Immature natural killer cell (primary cell): ENCODE results near the gene COX5B. TPM values are rescaled to one million over a fixed set of nuclear protein-coding genes. Genes with fewer than 3 reads are reported as not detected.
A peak's percentile ranks its signal among the peaks of the same experiment; 100 is the strongest.
"Not testable (repeated sequence)": the region's sequence is repeated elsewhere in the genome, so short reads cannot be mapped to it uniquely, and the experiment has no call there.

Experiments used
- DNase-seq, 3 donors: peaks; one replicate each; pipeline ENCODE4 v3.0.0; 2022; ENCODE audit warnings: mixed read lengths in 1 of 3
- H3K27ac Mint-ChIP-seq, 6 donors: one replicate each; pipeline ENCODE4 v1.8.0; 2020; ENCODE audit warnings: mixed read lengths in 6 of 6, mild to moderate bottlenecking in 5 of 6, inconsistent platforms in 4 of 6, moderate library complexity in 3 of 6
- H3K27me3 Mint-ChIP-seq, 3 donors: one replicate each; pipeline ENCODE4 v1.8.0; 2020 to 2021; ENCODE audit warnings: low read depth in 3 of 3, mild to moderate bottlenecking in 3 of 3, mixed read lengths in 3 of 3, moderate library complexity in 3 of 3, inconsistent platforms in 1 of 3
- H3K36me3 Mint-ChIP-seq, 3 donors: one replicate each; pipeline ENCODE4 v1.8.0; 2020; ENCODE audit warnings: mixed read lengths in 3 of 3, inconsistent platforms in 2 of 3, mild to moderate bottlenecking in 2 of 3
- H3K4me1 Mint-ChIP-seq, 2 donors: one replicate each; pipeline ENCODE4 v1.8.0; 2020; ENCODE audit warnings: inconsistent platforms in 2 of 2, mild to moderate bottlenecking in 2 of 2, mixed read lengths in 2 of 2, moderate library complexity in 1 of 2
- H3K4me3 Mint-ChIP-seq, 5 donors: one replicate each; pipeline ENCODE4 v1.8.0; 2020; ENCODE audit warnings: mild to moderate bottlenecking in 5 of 5, mixed read lengths in 5 of 5, inconsistent platforms in 3 of 5, moderate library complexity in 3 of 5
- H3K9me3 Mint-ChIP-seq, 6 donors: one replicate each; pipeline ENCODE4 v1.8.0; 2020; ENCODE audit warnings: mild to moderate bottlenecking in 6 of 6, mixed read lengths in 6 of 6, inconsistent platforms in 4 of 6, moderate library complexity in 3 of 6
- polyA plus RNA-seq, 3 donors: library from polyadenylated mRNA; unstranded; fragments of 300-500 nt; fragmentation: Illumina TruSeq; gene quantifications; one replicate each; pipeline ENCODE4 v1.2.3, GENCODE V29; 2021

Gene COX5B
- polyA plus RNA-seq, 3 donors from 2014 or later = 326 to 501 (median 349) TPM

DNA sequence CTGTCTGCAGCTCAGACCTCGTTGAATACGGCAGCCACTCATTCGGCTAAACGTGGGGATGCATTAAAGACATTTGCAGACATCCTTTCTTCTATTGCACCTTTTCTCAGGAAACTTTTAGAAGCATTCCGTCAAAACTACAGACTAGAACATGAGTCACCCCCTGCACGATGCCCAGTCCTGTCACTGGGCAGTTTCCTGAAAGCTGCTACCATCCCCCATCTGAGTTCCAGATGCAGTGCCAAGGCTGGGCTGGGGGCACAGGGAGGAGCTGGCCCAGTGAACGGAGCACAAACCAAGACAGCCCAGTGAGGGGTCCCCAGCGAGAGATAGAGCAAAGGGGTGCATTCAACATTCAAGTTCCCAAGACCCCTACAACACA lies 19.8 kb upstream of the COX5B start:
- not testable (repeated sequence) for H3K4me3 Mint-ChIP-seq, H3K36me3 Mint-ChIP-seq, H3K27me3 Mint-ChIP-seq, H3K4me1 Mint-ChIP-seq, DNase-seq, H3K9me3 Mint-ChIP-seq, H3K27ac Mint-ChIP-seq

DNA sequence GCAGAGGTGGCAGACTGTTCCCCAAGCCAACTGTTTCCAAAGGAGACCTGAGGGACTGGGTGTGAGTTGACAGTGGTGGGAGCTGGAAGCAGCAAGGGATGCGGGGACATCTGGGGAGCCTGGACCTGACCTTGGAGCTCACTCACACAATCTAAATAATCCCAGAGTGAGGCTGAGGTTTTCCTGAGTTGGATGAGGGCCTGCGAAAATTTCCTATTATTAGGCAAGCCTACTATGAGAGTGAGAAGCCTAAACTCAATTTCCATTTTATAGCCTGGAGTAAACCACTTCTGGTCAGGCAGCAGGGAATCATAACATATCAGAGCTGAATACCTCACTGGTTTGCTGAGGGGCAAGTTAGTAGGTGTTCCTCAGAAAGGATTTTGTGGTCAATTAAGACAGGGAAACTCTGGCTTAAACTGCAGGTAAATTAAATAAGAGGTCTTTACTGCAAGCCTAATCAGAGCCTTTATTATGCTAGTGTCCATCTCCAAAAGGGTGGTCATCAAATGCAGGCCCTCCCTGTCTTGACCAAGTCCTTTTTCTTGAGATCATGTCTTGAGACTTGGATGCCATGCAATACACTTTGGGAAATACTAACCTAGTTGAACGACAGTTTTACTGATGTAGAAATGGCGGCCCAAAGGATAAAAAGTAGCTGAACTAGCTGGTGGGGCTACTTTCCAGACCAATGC lies 1.7 kb upstream of the COX5B start:
- Mint-ChIP-seq H3K27me3 (peaks cover 0 to 10% (median 9%) of the 10 kb centered on the region in 3 donors), H3K9me3 (no peaks in the 10 kb centered on the region), H3K36me3 (peaks cover 7 to 17% (median 13%) of the 10 kb centered on the region in 3 donors), H3K27ac (peak overlapping the region in 1 of 6 donors; percentile 26), H3K4me3 (peak overlapping the region in 1 of 5 donors; percentile 33), H3K4me1 (peaks cover 24 to 26% of the 10 kb centered on the region in 2 donors)
- DNase-seq = no peak

DNA sequence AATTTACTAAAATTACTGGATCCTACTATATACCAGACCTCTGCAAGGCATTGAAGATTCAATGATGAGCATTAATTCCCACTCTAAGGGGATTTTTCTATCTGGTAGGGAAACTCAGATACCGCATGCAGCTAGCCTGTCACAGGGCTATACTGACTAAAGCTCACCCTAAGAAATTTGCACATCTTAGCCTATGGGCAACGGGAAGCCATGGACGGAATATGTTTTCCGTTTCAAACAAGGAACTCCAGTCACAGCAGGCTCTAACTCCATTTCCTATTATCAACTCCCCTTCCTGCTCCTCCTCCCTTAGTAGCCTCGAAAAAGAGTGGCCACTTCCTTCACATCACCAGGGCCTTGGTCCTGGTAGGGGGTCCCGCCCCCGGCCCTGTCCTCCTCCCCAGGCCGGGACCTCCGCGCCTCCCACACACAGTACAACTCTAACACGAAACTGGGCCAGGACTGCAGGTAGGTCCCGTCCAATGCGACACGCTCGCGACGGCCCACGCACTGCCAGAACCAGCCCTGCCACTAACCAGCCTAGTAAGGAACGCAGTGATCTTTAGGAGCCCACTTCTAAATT lies 659 bp upstream of the COX5B start:
- no peaks in the 10 kb centered on the region for H3K9me3 Mint-ChIP-seq
- H3K27me3 Mint-ChIP-seq = peaks cover 0 to 7% (median 6%) of the 10 kb centered on the region in 3 donors
- peaks cover 11 to 25% (median 13%) of the 10 kb centered on the region in 3 donors for H3K36me3 Mint-ChIP-seq
- H3K27ac Mint-ChIP-seq = peak overlapping the region; percentile 93 to 98 (median 97)
- DNase-seq = no peak
- H3K4me1 Mint-ChIP-seq = peaks cover 26 to 33% of the 10 kb centered on the region in 2 donors
- peak overlapping the region; percentile 93 to 97 (median 95) for H3K4me3 Mint-ChIP-seq

DNA sequence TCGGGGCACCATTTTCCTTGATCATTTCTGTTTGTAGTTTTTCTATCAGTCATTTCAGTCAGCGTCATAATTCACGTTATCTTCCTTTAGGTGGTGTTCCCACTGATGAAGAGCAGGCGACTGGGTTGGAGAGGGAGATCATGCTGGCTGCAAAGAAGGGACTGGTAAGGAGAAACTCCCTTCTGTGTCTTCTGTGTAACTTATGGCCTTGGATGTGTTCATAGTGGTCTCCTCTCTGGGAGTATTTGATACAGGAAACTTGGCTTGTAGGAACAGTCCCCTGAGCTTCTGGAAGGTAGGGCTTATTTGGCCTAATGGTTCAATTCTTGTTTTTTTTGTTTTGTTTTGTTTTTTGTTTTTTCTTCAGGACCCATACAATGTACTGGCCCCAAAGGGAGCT lies 1.1 kb downstream of the COX5B start:
- peaks cover 26 to 33% of the 10 kb centered on the region in 2 donors for H3K4me1 Mint-ChIP-seq
- peak overlapping the region; percentile 93 to 97 (median 95) for H3K4me3 Mint-ChIP-seq

DNA sequence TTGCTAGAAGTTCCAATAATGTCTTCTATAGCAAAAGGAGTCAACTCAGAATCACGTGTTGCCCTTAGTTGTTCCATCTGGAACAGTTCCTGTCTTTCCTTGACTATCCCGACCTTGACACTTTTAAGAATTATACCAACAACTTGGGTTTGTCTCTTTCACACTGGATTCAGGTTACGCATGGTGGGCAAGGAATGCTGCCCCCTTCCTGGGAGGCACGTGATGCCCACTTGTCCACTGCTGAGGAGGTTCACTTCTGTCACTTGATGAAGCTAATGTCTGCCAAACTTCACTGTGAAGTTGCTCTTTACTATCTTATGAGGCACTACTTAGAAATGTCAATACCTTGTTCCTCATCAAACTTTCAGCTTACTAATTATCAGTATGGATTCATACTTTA lies 5.3 kb downstream of the COX5B start:
- Mint-ChIP-seq H3K27me3 (no peaks in the 10 kb centered on the region), H3K9me3 (peaks cover 0 to 1% (median 0%) of the 10 kb centered on the region in 6 donors), H3K4me1 (peaks cover 19 to 28% of the 10 kb centered on the region in 2 donors), H3K36me3 (peaks cover 11 to 30% (median 13%) of the 10 kb centered on the region in 3 donors), H3K27ac (peak overlapping the region in 5 of 6 donors; percentile 5 to 73 (median 15)), H3K4me3 (no peak overlapping the region)
- DNase-seq = no peak

More for the DNA sequence above, 1.1 kb downstream of the COX5B start:
- Mint-ChIP-seq H3K9me3 (no peaks in the 10 kb centered on the region), H3K36me3 (peaks cover 11 to 30% (median 13%) of the 10 kb centered on the region in 3 donors), H3K27me3 (peaks cover 0 to 7% (median 6%) of the 10 kb centered on the region in 3 donors), H3K27ac (peak overlapping the region; percentile 84 to 98 (median 94))
- DNase-seq = no peak

DNA sequence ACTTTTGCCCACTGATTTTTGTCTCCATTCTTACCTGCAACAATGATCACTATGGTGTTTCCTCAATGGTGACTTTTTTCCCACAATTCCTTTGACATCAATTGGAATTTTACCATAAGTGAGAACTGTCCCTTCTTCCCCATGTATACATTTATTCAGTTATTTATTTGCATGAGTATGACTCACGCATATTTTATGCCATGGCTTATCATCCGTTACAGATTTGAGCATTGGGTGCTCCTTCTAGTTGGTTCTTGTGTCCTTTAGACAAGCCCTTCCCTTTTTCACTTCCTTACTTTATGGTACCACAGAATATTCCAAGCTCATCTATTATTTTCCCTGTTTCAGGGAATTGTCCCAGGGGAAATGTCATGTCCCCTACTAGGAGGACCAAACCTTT lies 7.6 kb downstream of the COX5B start:
- H3K27ac Mint-ChIP-seq = peak overlapping the region in 1 of 6 donors; percentile 9
- H3K36me3 Mint-ChIP-seq = peaks cover 5 to 22% (median 6%) of the 10 kb centered on the region in 3 donors
- DNase-seq = no peak
- H3K27me3 Mint-ChIP-seq = no peaks in the 10 kb centered on the region
- peaks cover 0 to 1% (median 0%) of the 10 kb centered on the region in 6 donors for H3K9me3 Mint-ChIP-seq
- H3K4me1 Mint-ChIP-seq = peaks cover 4 to 16% of the 10 kb centered on the region in 2 donors
- no peak overlapping the region for H3K4me3 Mint-ChIP-seq

DNA sequence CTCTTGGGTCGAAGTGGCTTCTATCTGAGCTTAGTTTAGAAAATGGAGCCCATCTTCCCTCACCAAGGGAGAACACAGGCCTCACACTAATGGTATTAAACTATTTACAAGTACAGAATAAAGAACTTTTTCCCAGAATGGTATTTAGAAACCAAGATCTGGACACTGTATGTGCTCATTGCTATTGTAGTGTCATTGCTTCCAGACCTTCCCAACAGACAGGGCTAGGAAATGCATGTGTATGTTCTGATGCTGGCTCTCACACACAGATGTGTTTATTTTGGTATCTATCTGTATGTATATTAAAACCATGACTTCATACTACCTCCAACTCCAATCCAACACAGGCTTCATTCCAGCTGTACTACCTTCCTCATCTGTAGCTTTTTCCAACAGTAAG lies 8.0 kb downstream of the COX5B start:
- peaks cover 4 to 16% of the 10 kb centered on the region in 2 donors for H3K4me1 Mint-ChIP-seq
- no peaks in the 10 kb centered on the region for H3K27me3 Mint-ChIP-seq
- H3K27ac Mint-ChIP-seq = peak overlapping the region in 2 of 6 donors; percentile 26
- no peak overlapping the region for H3K4me3 Mint-ChIP-seq
- H3K36me3 Mint-ChIP-seq = peaks cover 3 to 22% (median 4%) of the 10 kb centered on the region in 3 donors
- peaks cover 0 to 1% (median 0%) of the 10 kb centered on the region in 6 donors for H3K9me3 Mint-ChIP-seq
- DNase-seq = no peak

DNA sequence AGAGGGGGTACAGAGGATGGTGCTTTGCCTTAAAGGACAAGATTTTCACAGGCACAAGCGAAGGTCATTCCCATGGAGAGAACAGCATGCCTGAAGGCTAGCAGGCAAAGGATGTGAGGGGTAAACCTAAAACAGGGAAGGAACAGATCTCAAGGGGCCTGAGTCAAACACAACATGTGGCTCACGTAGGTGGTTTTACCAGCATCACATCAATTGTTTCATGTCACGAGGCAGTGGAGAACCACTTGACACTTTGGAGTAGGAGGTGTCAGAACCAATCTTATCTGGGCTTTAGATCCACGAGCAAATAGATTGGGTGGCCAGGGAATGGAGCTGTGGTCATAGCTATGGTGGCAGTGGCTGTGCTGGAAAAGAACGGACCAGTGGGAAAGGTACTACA lies 8.4 kb downstream of the COX5B start:
- peaks cover 0 to 1% (median 0%) of the 10 kb centered on the region in 6 donors for H3K9me3 Mint-ChIP-seq
- H3K4me1 Mint-ChIP-seq = peaks cover 4 to 12% of the 10 kb centered on the region in 2 donors
- peaks cover 3 to 19% (median 4%) of the 10 kb centered on the region in 3 donors for H3K36me3 Mint-ChIP-seq
- H3K27ac Mint-ChIP-seq = peak overlapping the region in 5 of 6 donors; percentile 4 to 82 (median 26)
- H3K4me3 Mint-ChIP-seq = no peak overlapping the region
- H3K27me3 Mint-ChIP-seq = no peaks in the 10 kb centered on the region
- no peak for DNase-seq

DNA sequence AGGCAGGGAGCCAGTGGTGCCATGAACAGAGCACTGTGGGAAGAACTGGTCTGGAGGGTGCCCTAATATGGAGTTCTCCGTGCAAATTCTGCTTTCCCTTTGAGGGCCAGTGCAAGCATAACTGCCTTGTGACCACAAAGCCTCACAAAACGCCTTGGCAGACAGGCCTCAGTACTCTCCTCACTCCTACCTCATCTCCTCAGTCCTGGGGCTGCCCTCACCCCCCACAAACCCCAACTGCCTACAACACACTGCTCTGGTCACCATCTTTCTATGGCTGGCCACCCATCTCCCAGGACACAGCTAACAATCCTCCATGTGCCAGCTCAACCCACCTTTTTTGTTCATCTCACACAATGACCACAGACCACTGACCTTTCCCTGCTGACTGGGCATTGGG lies 8.9 kb downstream of the COX5B start:
- Mint-ChIP-seq H3K9me3 (peaks cover 0 to 1% (median 0%) of the 10 kb centered on the region in 6 donors), H3K27ac (peak overlapping the region in 3 of 6 donors; percentile 18 to 48 (median 34)), H3K36me3 (peaks cover under 1 to 14% (median 3%) of the 10 kb centered on the region in 3 donors), H3K4me1 (peaks cover 2 to 8% of the 10 kb centered on the region in 2 donors), H3K27me3 (no peaks in the 10 kb centered on the region), H3K4me3 (no peak overlapping the region)
- DNase-seq = no peak

DNA sequence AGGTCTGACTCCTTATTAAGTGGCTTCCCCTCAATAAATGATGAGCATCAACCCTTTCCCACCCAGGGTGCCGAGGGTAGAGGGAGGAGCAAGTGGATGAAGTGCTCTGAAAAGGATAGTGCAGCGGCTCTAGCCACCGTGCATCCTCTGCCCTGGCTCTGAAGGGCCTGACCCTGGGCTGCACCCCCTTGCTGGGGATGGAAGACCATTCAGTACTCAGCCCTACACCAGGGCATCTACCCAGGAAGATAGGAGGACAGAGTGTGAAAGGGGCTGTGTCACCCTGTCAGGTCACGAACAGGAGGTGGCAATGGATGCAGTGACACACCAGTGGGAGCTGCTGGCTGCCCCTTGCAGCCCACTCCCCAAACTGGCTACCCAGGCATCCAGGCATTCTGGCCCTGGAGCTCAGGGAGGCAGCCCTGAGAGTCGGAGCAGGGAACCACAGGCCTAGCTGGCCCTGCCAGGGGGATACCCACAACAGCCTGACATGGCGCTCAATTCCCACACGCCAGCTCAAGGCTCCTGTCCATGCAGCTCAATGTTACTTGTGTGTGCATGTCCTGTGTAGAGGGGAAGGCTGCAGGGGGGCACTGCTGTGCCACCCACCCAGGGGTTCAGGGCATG lies 10.4 kb downstream of the COX5B start:
- no peak overlapping the region for H3K27ac Mint-ChIP-seq

DNA sequence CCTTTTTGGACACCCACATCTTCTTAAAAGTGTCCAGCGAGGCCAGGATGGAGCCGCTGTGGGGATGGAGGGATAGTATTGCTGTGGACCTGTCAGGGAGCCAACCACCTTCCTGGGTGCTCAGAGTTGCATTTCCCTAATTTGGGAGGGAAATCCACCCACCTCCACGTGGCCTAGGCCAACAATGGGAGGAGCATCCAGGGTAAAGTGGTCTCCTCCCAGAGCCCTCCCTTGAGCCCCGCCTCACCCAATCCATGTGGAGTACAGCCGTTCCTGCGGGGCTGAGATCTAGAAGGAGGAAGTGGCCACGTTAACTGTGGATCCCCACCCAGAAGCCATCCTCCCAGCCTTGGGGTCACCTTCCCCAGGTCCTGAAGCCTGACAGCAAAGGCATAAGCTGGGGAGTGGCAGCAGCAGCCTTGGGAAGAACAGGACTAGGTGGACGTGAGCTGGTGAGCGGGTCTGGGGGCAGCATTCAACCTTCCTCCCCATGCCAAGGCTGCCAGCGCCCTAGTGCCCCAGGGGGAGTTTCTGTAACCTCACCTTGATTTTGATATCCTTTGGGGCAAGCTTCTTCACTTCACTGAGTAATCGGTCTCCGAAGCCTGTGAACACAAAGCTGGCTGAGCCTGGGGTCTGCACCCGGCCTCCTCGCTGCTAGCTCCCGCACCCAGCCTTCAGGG lies 11.2 kb downstream of the COX5B start:
- H3K4me1 Mint-ChIP-seq = peaks cover 13 to 19% of the 10 kb centered on the region in 2 donors
- peaks cover 0 to 7% (median 3%) of the 10 kb centered on the region in 3 donors for H3K36me3 Mint-ChIP-seq
- H3K27me3 Mint-ChIP-seq = no peaks in the 10 kb centered on the region
- H3K27ac Mint-ChIP-seq = no peak overlapping the region
- DNase-seq = no peak
- H3K4me3 Mint-ChIP-seq = no peak overlapping the region
- H3K9me3 Mint-ChIP-seq = peaks cover 0 to 1% (median 0%) of the 10 kb centered on the region in 6 donors

More for the DNA sequence above, 10.4 kb downstream of the COX5B start:
- H3K9me3 Mint-ChIP-seq = peaks cover 0 to 1% (median 0%) of the 10 kb centered on the region in 6 donors
- no peak overlapping the region for H3K4me3 Mint-ChIP-seq
- H3K36me3 Mint-ChIP-seq = peaks cover 0 to 7% (median 3%) of the 10 kb centered on the region in 3 donors
- no peak for DNase-seq
- no peaks in the 10 kb centered on the region for H3K27me3 Mint-ChIP-seq
- H3K4me1 Mint-ChIP-seq = peaks cover 5 to 11% of the 10 kb centered on the region in 2 donors

DNA sequence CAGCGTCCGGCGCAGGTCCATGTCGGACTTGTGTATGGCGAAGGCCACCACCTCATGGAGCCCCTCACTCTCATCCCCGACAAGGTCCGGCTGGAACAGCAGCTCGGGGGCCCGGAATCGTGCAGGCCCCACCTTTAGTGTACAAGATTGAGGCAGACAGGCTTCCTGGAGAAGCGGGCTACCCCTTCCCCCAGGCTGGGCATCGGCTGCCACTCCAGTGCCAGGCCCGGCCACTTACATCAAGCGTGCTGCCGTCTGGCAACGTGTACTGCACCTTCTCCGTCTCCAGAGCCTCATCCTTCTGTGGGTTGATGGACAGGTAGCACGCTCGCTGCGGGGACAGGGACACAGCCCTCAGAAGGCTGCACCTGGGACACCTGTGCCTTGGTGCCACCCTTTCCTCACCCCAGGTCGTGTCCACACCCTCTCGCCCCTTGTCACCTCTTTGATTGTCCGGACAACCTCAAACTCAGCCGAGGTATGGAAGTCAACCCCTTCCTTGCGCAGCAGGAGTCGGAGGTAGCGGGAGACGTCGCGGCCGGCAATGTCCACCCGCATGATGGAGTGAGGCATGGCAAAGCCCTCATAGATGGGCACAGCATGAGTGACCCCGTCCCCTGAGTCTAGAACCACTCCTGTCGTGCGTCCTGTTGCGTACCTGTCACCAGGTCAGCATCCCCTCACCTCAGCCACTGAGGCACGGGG lies 12.3 kb downstream of the COX5B start:
- Mint-ChIP-seq H3K4me1 (peaks cover 24 to 30% of the 10 kb centered on the region in 2 donors), H3K36me3 (peaks cover 0 to 7% (median 3%) of the 10 kb centered on the region in 3 donors), H3K27ac (peak overlapping the region in 1 of 6 donors; percentile 55), H3K4me3 (no peak overlapping the region), H3K9me3 (peaks cover 0 to 1% (median 0%) of the 10 kb centered on the region in 6 donors), H3K27me3 (peaks cover 0 to 2% (median 0%) of the 10 kb centered on the region in 3 donors)
- DNase-seq = no peak

DNA sequence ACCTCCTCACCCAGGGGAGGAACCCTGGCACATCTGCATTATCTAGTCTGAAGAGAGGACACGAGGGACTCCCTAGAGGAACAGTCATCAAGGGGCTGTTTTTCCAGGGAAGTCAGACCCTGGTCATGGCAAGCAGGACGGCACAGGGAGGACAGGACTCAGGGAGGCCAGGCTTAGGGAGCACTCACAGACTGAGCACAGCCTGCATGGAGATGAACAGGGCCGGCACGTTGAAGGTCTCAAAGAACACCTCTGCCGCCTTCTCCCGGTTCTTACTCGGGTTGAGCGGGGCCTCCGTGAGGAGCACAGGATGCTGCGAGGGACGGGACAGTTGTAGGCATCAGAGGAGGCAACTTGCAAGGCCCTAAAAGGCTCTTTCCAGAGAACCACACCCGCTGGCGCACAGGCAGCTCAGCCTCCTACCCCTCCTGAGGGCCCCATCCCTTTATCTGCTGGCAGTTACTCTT lies 12.9 kb downstream of the COX5B start:
- Mint-ChIP-seq H3K27me3 (peaks cover 0 to 2% (median 0%) of the 10 kb centered on the region in 3 donors), H3K27ac (peak overlapping the region in 2 of 6 donors; percentile 32 to 55), H3K4me1 (peaks cover 26 to 31% of the 10 kb centered on the region in 2 donors), H3K9me3 (peaks cover 0 to 1% (median 0%) of the 10 kb centered on the region in 6 donors), H3K36me3 (peaks cover 0 to 7% (median 3%) of the 10 kb centered on the region in 3 donors), H3K4me3 (no peak overlapping the region)
- DNase-seq = no peak
